Nephron (organoid): ENCODE data around the gene ELK4.
"Not testable (repeated sequence)": the region's sequence is repeated elsewhere in the genome, so short reads cannot be mapped to it uniquely, and the experiment has no call there.

ENCODE experiments used
- H3K27ac Mint-ChIP-seq, 3 experiments: 2 replicates each; pipeline ENCODE4 v1.8.0; 2020; ENCODE audit warnings: mixed read lengths in 3 of 3, mild to moderate bottlenecking in 2 of 3, moderate library complexity in 1 of 3
- H3K27me3 Mint-ChIP-seq: 2 replicates; pipeline ENCODE4 v1.8.0; 2021; ENCODE audit warnings: low read depth, mild to moderate bottlenecking, moderate library complexity, mixed read lengths
- H3K36me3 Mint-ChIP-seq: 2 replicates; pipeline ENCODE4 v1.8.0; 2020; ENCODE audit warnings: low read depth, mixed read lengths
- H3K4me1 Mint-ChIP-seq: 2 replicates; pipeline ENCODE4 v1.8.0; 2020; ENCODE audit warnings: mixed read lengths
- H3K4me3 Mint-ChIP-seq, 3 experiments: 2 replicates each; pipeline ENCODE4 v1.8.0; 2020; ENCODE audit warnings: mild to moderate bottlenecking in 3 of 3, mixed read lengths in 3 of 3, moderate library complexity in 2 of 3
- H3K9me3 Mint-ChIP-seq: 2 replicates; pipeline ENCODE4 v1.8.0; 2020; ENCODE audit warnings: mixed read lengths
- CTCF ChIP-seq, 3 experiments: fragments of 200-600 bp; sonication (generic); IDR thresholded peaks; one replicate each; pipeline ENCODE4 v1.5.0; 2021; ENCODE audit warnings: antibody characterized with exemption in 3 of 3; ENCODE audit not compliant: unreplicated experiment in 3 of 3

ELK4 gene

GRCh38 chr1:205637854-205638468 is 6.2 kb upstream of the ELK4 start:
- no peak for TF ChIP-seq CTCF (IDR thresholded peaks at IDR 0.05; ENCODE audit: unreplicated experiment in 3 of 3)
- H3K27me3 Mint-ChIP-seq = peaks cover 5% of the 10 kb centered on the region
- H3K9me3 Mint-ChIP-seq = no peaks in the 10 kb centered on the region
- peak overlapping the region in 2 of 3 experiments; percentile 39 to 87 for H3K27ac Mint-ChIP-seq
- H3K4me1 Mint-ChIP-seq = peaks cover 23% of the 10 kb centered on the region
- no peak overlapping the region for H3K4me3 Mint-ChIP-seq
- no peaks in the 10 kb centered on the region for H3K36me3 Mint-ChIP-seq

- Mint-ChIP-seq H3K27me3 (peaks cover 5% of the 10 kb centered on the region), H3K36me3 (no peaks in the 10 kb centered on the region), H3K4me3 (peak overlapping the region in 1 of 3 experiments; percentile 46), H3K4me1 (peaks cover 24% of the 10 kb centered on the region), H3K9me3 (no peaks in the 10 kb centered on the region), H3K27ac (peak overlapping the region in 2 of 3 experiments; percentile 79 to 87)
- TF ChIP-seq CTCF (IDR thresholded peaks at IDR 0.05; ENCODE audit: unreplicated experiment in 3 of 3) = no peak
Measured at GRCh38 chr1:205636732-205637131, 4.9 kb upstream of the ELK4 start.

- not testable (repeated sequence) for H3K36me3 Mint-ChIP-seq, H3K9me3 Mint-ChIP-seq, H3K27me3 Mint-ChIP-seq, H3K4me3 Mint-ChIP-seq
- H3K27ac Mint-ChIP-seq = peak overlapping the region in 1 of 3 experiments; percentile 79
- peaks cover 25% of the 10 kb centered on the region for H3K4me1 Mint-ChIP-seq
Measured at GRCh38 chr1:205636138-205636530, 4.3 kb upstream of the ELK4 start.

GRCh38 chr1:205633421-205633976 is 1.7 kb upstream of the ELK4 start:
- peaks cover 37% of the 10 kb centered on the region for H3K4me1 Mint-ChIP-seq
- peak overlapping the region; percentile 96 to 98 (median 96) for H3K27ac Mint-ChIP-seq
- H3K27me3 Mint-ChIP-seq = no peaks in the 10 kb centered on the region
- H3K9me3 Mint-ChIP-seq = no peaks in the 10 kb centered on the region
- no peak for TF ChIP-seq CTCF (IDR thresholded peaks at IDR 0.05; ENCODE audit: unreplicated experiment in 3 of 3)
- H3K4me3 Mint-ChIP-seq = peak overlapping the region; percentile 92 to 96 (median 93)
- H3K36me3 Mint-ChIP-seq = no peaks in the 10 kb centered on the region

- H3K36me3 Mint-ChIP-seq = no peaks in the 10 kb centered on the region
- H3K9me3 Mint-ChIP-seq = no peaks in the 10 kb centered on the region
- H3K4me3 Mint-ChIP-seq = peak overlapping the region; percentile 92 to 96 (median 93)
- H3K4me1 Mint-ChIP-seq = peaks cover 42% of the 10 kb centered on the region
- peak overlapping the region; percentile 96 to 98 (median 96) for H3K27ac Mint-ChIP-seq
- no peak for TF ChIP-seq CTCF (IDR thresholded peaks at IDR 0.05; ENCODE audit: unreplicated experiment in 3 of 3)
- H3K27me3 Mint-ChIP-seq = no peaks in the 10 kb centered on the region
Measured at GRCh38 chr1:205632669-205633169, 908 bp upstream of the ELK4 start.

- no peaks in the 10 kb centered on the region for H3K27me3 Mint-ChIP-seq
- no peak for TF ChIP-seq CTCF (IDR thresholded peaks at IDR 0.05; ENCODE audit: unreplicated experiment in 3 of 3)
- no peaks in the 10 kb centered on the region for H3K9me3 Mint-ChIP-seq
- peaks cover 8% of the 10 kb centered on the region for H3K36me3 Mint-ChIP-seq
- H3K27ac Mint-ChIP-seq = peak overlapping the region; percentile 98 to 99 (median 98)
- peaks cover 29% of the 10 kb centered on the region for H3K4me1 Mint-ChIP-seq
- H3K4me3 Mint-ChIP-seq = peak overlapping the region; percentile 92 to 98 (median 93)
Measured at GRCh38 chr1:205631010-205631767, 622 bp downstream of the ELK4 start.
